Peyer's patch (tissue), 4 donors: ENCODE measurements around the gene LHFPL2.

ENCODE experiments used
- CTCF ChIP-seq, 6 experiments: fragments of 450-650 bp in 4 of 6; fragments of 200-600 bp in 2 of 6; sonication (generic) in 1 of 6; IDR thresholded peaks; one replicate each; pipeline ENCODE4 v1.5.1; 2017 to 2019; ENCODE audit warnings: antibody characterized with exemption in 6 of 6, mild to moderate bottlenecking in 3 of 6, moderate library complexity in 1 of 6
- POLR2A ChIP-seq, 2 donors: fragments of 450-650 bp; IDR thresholded peaks; one replicate each; pipeline ENCODE4 v1.5.1; 2017; ENCODE audit warnings: antibody characterized with exemption in 2 of 2, mild to moderate bottlenecking in 2 of 2, moderate library complexity in 2 of 2

DNA sequence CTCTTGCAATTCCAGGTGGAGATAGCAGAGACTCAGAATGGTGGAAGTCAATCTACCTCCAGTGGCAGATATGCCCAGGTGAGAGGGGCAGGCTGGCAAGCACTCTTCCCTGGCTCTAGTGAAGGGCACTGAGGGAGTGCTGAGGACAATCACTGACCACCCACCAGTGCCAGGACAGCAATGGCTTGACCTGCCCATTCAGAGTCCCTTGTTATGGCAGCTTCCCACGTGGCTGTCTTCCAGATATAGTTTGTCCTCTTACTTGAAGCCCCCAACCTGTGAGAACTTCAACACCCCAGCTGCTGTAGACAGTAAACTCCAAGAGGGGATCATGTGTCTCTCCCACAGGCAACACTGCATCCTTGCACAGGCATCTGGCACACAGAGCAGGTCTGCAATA is 104.7 kb downstream of the LHFPL2 start:
- TF ChIP-seq CTCF (IDR thresholded peaks at IDR 0.05) = no peak
- TF ChIP-seq POLR2A (IDR thresholded peaks at IDR 0.05) = no peak
